Liver (tissue), 9 donors: ENCODE data around the gene MRPS18A. TPM values are rescaled to one million over a fixed set of nuclear protein-coding genes. Genes with fewer than 3 reads are reported as not detected.
A peak's percentile ranks its signal among the peaks of the same experiment; 100 is the strongest.
"Not testable (repeated sequence)": the region's sequence is repeated elsewhere in the genome, so short reads cannot be mapped to it uniquely, and the experiment has no call there.

Experiments used
- DNase-seq: peaks from one replicate; pipeline ENCODE4 v3.0.0-alpha.2; 2017; ENCODE audit warnings: low spot score
- H3K27ac ChIP-seq, 2 donors: one replicate each; pipeline ENCODE4 v1.7.0; 2013; ENCODE audit warnings: inconsistent platforms in 2 of 2, low read length in 2 of 2, control low read depth in 1 of 2, low read depth in 1 of 2, mild to moderate bottlenecking in 1 of 2
- H3K27me3 ChIP-seq, 4 donors: one replicate each; pipeline versions ENCODE4 v1.6.1 to v1.7.0; 2013; ENCODE audit warnings: low read length in 3 of 4, inconsistent platforms in 1 of 4, mild to moderate bottlenecking in 1 of 4, moderate library complexity in 1 of 4; ENCODE audit not compliant: control insufficient read depth in 4 of 4, insufficient read depth in 4 of 4
- H3K36me3 ChIP-seq, 4 donors: one replicate each; pipeline versions ENCODE4 v1.6.1 to v1.7.0; 2013; ENCODE audit warnings: low read length in 3 of 4, mild to moderate bottlenecking in 3 of 4, low read depth in 1 of 4, moderate library complexity in 1 of 4; ENCODE audit not compliant: control insufficient read depth in 4 of 4, insufficient read depth in 3 of 4
- H3K4me1 ChIP-seq, 4 donors: one replicate each; pipeline versions ENCODE4 v1.6.1 to v1.7.0; 2013; ENCODE audit warnings: low read length in 3 of 4, mild to moderate bottlenecking in 3 of 4, moderate library complexity in 1 of 4; ENCODE audit not compliant: control insufficient read depth in 4 of 4, insufficient read depth in 4 of 4
- H3K4me3 ChIP-seq, 3 donors: one replicate each; pipeline versions ENCODE4 v1.6.1 to v1.7.0; 2013; ENCODE audit warnings: low read length in 3 of 3, control low read depth in 1 of 3, low read depth in 1 of 3, mild to moderate bottlenecking in 1 of 3
- H3K9ac ChIP-seq, 2 donors: one replicate each; pipeline ENCODE4 v1.7.0; 2013; ENCODE audit warnings: low read length in 2 of 2, mild to moderate bottlenecking in 2 of 2, moderate library complexity in 2 of 2, control low read depth in 1 of 2, low read depth in 1 of 2
- H3K9me3 ChIP-seq, 4 donors: one replicate each; pipeline versions ENCODE4 v1.6.1 to v1.7.0; 2013; ENCODE audit warnings: low read length in 3 of 4; ENCODE audit not compliant: control insufficient read depth in 4 of 4
- CTCF ChIP-seq: fragments of 150-350 bp; IDR thresholded peaks from 2 replicates; pipeline ENCODE4 v1.5.1; 2017; ENCODE audit warnings: improper control_type of control experiment, low read depth, low read length; ENCODE audit not compliant: missing input control
- EGR1 ChIP-seq, 2 donors: IDR thresholded peaks; 2 replicates each; pipeline ENCODE4 v1.6.1; 2016 to 2018; ENCODE audit warnings: antibody characterized with exemption in 2 of 2, low read depth in 2 of 2
- FOXA2 ChIP-seq: IDR thresholded peaks from 2 replicates; pipeline ENCODE4 v1.6.1; 2016; ENCODE audit warnings: antibody characterized with exemption
- GABPA ChIP-seq, 2 donors: IDR thresholded peaks in 1 of 2; conservative IDR thresholded peaks in 1 of 2; 2 replicates each; pipeline ENCODE4 v1.6.1; 2016; ENCODE audit warnings: antibody characterized with exemption in 2 of 2, mild to moderate bottlenecking in 1 of 2, moderate library complexity in 1 of 2
- HNF4A ChIP-seq, 2 donors: conservative IDR thresholded peaks; 2 replicates each; pipeline ENCODE4 v1.6.1; 2016; ENCODE audit warnings: antibody characterized with exemption in 2 of 2, mild to moderate bottlenecking in 2 of 2
- HNF4G ChIP-seq: IDR thresholded peaks from 2 replicates; pipeline ENCODE4 v1.6.1; 2016; ENCODE audit warnings: antibody characterized with exemption
- JUND ChIP-seq, 2 donors: IDR thresholded peaks; 2 replicates each; pipeline ENCODE4 v1.6.1; 2016; ENCODE audit warnings: antibody characterized with exemption in 2 of 2
- RAD21 ChIP-seq, 2 donors: IDR thresholded peaks; 2 replicates each; pipeline ENCODE4 v1.6.1; 2016; ENCODE audit warnings: antibody characterized with exemption in 2 of 2, mild to moderate bottlenecking in 2 of 2
- RXRA ChIP-seq, 2 donors: IDR thresholded peaks; 2 replicates each; pipeline ENCODE4 v1.6.1; 2017 to 2018; ENCODE audit warnings: antibody characterized with exemption in 2 of 2, mild to moderate bottlenecking in 1 of 2
- SP1 ChIP-seq: IDR thresholded peaks from 2 replicates; pipeline ENCODE4 v1.6.1; 2018; ENCODE audit warnings: antibody characterized with exemption, mild to moderate bottlenecking
- TAF1 ChIP-seq: conservative IDR thresholded peaks from 2 replicates; pipeline ENCODE4 v1.6.1; 2016; ENCODE audit warnings: antibody characterized with exemption, mild to moderate bottlenecking
- YY1 ChIP-seq: IDR thresholded peaks from 2 replicates; pipeline ENCODE4 v1.6.1; 2016; ENCODE audit warnings: antibody characterized with exemption, mild to moderate bottlenecking
- WGBS: extraction: QIAGEN DNeasy Blood & Tissue Kit; methylation state at CpG from one replicate; pipeline ENCODE4 v1.1.7; 2013; 5-methylcytosine and 5-hydroxymethylcytosine counted together
- polyA plus RNA-seq, 2 donors: library from polyadenylated mRNA; stranded (reverse) in 1 of 2; unstranded in 1 of 2; fragments of 200-250 nt in 1 of 2; fragments of >200 nt in 1 of 2; fragmentation: Nextera tagmentation in 1 of 2; extraction: Ambion mirVana in 1 of 2; gene quantifications; one replicate each; pipeline versions ENCODE4 v1.2.1 to v1.2.3, GENCODE V29; 2013 to 2015
- total RNA-seq, 2 donors: library from RNA; depleted of rRNA; stranded (reverse); fragments of >200 nt; gene quantifications; one replicate each; pipeline ENCODE4 v1.2.3, GENCODE V29; 2014
- TF ChIP-seq, protein P1 (sequence below): IDR thresholded peaks from 2 replicates; pipeline ENCODE4 v1.6.1; 2016; ENCODE audit warnings: antibody characterized with exemption
- TF ChIP-seq, protein P2 (sequence below): IDR thresholded peaks from 2 replicates; pipeline ENCODE4 v1.6.1; 2016; ENCODE audit warnings: antibody characterized with exemption
- TF ChIP-seq, protein P3 (sequence below): IDR thresholded peaks from 2 replicates; pipeline ENCODE4 v1.6.1; 2016; ENCODE audit warnings: antibody characterized with exemption, mild to moderate bottlenecking
- donor health status: healthy.
- donor health status: healthy.
- donor health status: healthy.
- donor health status: healthy.
- donor health status: healthy.

MRPS18A gene
- total and polyA plus RNA-seq, 4 donors = 21.5 to 50.5 (median 35.0) TPM

DNA sequence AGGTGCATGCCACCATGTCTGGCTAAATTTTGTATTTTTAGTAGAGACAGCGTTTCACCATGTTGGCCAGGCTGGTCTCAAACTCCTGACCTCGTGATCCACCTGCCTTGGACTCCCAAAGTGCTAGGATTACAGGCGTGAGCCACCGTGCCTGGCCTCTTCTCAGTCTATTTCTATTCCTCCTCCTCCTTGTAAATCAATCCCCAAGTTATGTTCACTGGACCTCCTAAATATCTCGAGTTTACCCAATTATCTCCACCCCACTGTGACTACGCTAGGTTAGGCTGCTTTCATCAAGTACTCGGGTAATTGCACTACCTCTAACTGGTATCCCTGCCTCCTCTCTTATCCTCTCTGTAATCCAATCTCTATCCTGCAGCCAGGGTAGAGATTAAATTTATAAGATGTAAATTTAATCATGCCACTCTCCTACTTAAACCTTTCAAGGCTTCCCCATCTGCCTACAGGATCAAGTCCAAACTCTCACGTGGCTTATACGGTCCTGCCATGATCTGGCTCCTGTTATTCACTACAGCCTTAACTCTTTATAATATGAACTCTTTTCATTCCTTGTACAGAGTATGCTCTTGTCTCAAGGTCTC is 52.8 kb downstream of the MRPS18A start:
- DNase-seq = no peak
- Histone ChIP-seq H3K27me3 (no peaks in the 10 kb centered on the region), H3K36me3 (peaks cover 5 to 9% (median 7%) of the 10 kb centered on the region in 4 donors), H3K4me1 (peaks cover 4 to 17% (median 9%) of the 10 kb centered on the region in 4 donors), H3K4me3 (no peak overlapping the region), H3K9me3 (no peaks in the 10 kb centered on the region), H3K9ac (no peak overlapping the region), H3K27ac (no peak overlapping the region)
- 80% methylated on average over 9 of the region's 9 CpGs for WGBS
- TF ChIP-seq, protein P1, sequence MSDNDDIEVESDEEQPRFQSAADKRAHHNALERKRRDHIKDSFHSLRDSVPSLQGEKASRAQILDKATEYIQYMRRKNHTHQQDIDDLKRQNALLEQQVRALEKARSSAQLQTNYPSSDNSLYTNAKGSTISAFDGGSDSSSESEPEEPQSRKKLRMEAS = no peak
- TF ChIP-seq GABPA (IDR thresholded peaks at IDR 0.05 in 1 of 2, conservative IDR thresholded peaks at IDR 0.05 in 1 of 2) = no peak
- TF ChIP-seq, protein P2, sequence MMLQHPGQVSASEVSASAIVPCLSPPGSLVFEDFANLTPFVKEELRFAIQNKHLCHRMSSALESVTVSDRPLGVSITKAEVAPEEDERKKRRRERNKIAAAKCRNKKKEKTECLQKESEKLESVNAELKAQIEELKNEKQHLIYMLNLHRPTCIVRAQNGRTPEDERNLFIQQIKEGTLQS = no peak
- no peak for TF ChIP-seq HNF4G
- TF ChIP-seq RXRA (IDR thresholded peaks at IDR 0.05) = no peak

- 92% methylated on average over 7 of the region's 7 CpGs for WGBS
- H3K4me1 ChIP-seq = peaks cover 4 to 25% (median 14%) of the 10 kb centered on the region in 4 donors
- H3K9ac ChIP-seq, H3K36me3 ChIP-seq, H3K27me3 ChIP-seq, H3K9me3 ChIP-seq, DNase-seq, H3K27ac ChIP-seq, H3K4me3 ChIP-seq: not testable (repeated sequence)
Measured at GRCh38 chr6:43633002-43633401, 54.6 kb downstream of the MRPS18A start.

- TF ChIP-seq HNF4G (no peak), YY1 (no peak), EGR1 (IDR thresholded peaks at IDR 0.05; ENCODE audit: low read depth in 2 of 2) (no peak), TAF1 (no peak), CTCF (no peak), SP1 (no peak), FOXA2 (no peak), GABPA (IDR thresholded peaks at IDR 0.05 in 1 of 2, conservative IDR thresholded peaks at IDR 0.05 in 1 of 2) (no peak), RXRA (IDR thresholded peaks at IDR 0.05) (no peak), JUND (IDR thresholded peaks at IDR 0.05) (no peak), HNF4A (conservative IDR thresholded peaks at IDR 0.05) (no peak), RAD21 (IDR thresholded peaks at IDR 0.05) (no peak)
- TF ChIP-seq, protein P3, sequence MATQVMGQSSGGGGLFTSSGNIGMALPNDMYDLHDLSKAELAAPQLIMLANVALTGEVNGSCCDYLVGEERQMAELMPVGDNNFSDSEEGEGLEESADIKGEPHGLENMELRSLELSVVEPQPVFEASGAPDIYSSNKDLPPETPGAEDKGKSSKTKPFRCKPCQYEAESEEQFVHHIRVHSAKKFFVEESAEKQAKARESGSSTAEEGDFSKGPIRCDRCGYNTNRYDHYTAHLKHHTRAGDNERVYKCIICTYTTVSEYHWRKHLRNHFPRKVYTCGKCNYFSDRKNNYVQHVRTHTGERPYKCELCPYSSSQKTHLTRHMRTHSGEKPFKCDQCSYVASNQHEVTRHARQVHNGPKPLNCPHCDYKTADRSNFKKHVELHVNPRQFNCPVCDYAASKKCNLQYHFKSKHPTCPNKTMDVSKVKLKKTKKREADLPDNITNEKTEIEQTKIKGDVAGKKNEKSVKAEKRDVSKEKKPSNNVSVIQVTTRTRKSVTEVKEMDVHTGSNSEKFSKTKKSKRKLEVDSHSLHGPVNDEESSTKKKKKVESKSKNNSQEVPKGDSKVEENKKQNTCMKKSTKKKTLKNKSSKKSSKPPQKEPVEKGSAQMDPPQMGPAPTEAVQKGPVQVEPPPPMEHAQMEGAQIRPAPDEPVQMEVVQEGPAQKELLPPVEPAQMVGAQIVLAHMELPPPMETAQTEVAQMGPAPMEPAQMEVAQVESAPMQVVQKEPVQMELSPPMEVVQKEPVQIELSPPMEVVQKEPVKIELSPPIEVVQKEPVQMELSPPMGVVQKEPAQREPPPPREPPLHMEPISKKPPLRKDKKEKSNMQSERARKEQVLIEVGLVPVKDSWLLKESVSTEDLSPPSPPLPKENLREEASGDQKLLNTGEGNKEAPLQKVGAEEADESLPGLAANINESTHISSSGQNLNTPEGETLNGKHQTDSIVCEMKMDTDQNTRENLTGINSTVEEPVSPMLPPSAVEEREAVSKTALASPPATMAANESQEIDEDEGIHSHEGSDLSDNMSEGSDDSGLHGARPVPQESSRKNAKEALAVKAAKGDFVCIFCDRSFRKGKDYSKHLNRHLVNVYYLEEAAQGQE = no peak
- TF ChIP-seq, protein P2 = no peak
- TF ChIP-seq, protein P1 = no peak
- H3K27me3 ChIP-seq = no peaks in the 10 kb centered on the region
- H3K27ac ChIP-seq = no peak overlapping the region
- peaks cover 0 to 27% (median 17%) of the 10 kb centered on the region in 4 donors for H3K4me1 ChIP-seq
- DNase-seq = peak; percentile 75
- H3K9ac ChIP-seq = no peak overlapping the region
- 92% methylated on average over 1 of the region's 1 CpG for WGBS
- H3K4me3 ChIP-seq = no peak overlapping the region
- no peaks in the 10 kb centered on the region for H3K9me3 ChIP-seq
- H3K36me3 ChIP-seq = peaks cover 0 to under 1% (median 0%) of the 10 kb centered on the region in 4 donors
Measured at GRCh38 chr6:43630980-43631619, 56.5 kb downstream of the MRPS18A start.
